HEK293T (cell line): Measurements from ENCODE around the gene NKX1-2.

Source experiments
- ARNT ChIP-seq: fragments of 450-650 bp; IDR thresholded peaks from 2 replicates; pipeline ENCODE4 v1.6.1; 2017; ENCODE audit warnings: mild to moderate bottlenecking
- BHLHE40 ChIP-seq: fragments of 450-650 bp; IDR thresholded peaks from 2 replicates; pipeline ENCODE4 v1.6.1; 2016; ENCODE audit warnings: mild to moderate bottlenecking, moderate library complexity, borderline replicate concordance
- FOXK2 ChIP-seq: fragments of 450-650 bp; IDR thresholded peaks from 2 replicates; pipeline ENCODE4 v1.6.1; 2016; ENCODE audit warnings: mild to moderate bottlenecking
- FOXM1 ChIP-seq: fragments of 450-650 bp; IDR thresholded peaks from 2 replicates; pipeline ENCODE4 v1.6.1; 2017; ENCODE audit warnings: mild to moderate bottlenecking, borderline replicate concordance
- SP1 ChIP-seq: fragments of 450-650 bp; IDR thresholded peaks from 2 replicates; pipeline ENCODE4 v1.6.1; 2017
- SUZ12 ChIP-seq: fragments of 450-650 bp; IDR thresholded peaks from 2 replicates; pipeline ENCODE4 v1.6.1; 2016; ENCODE audit warnings: mild to moderate bottlenecking
- TARDBP ChIP-seq: fragments of 450-650 bp; IDR thresholded peaks from 2 replicates; pipeline ENCODE4 v1.6.1; 2016
- ZNF384 ChIP-seq: fragments of 450-650 bp; IDR thresholded peaks from 2 replicates; pipeline ENCODE4 v1.6.1; 2016

- TF ChIP-seq FOXK2 (no peak), BHLHE40 (no peak), SUZ12 (no peak), ARNT (no peak), TARDBP (no peak), SP1 (no peak), FOXM1 (no peak), ZNF384 (no peak)
These were observed 42.4 kb upstream of the NKX1-2 start for GRCh38 chr10:124492266-124492665.
